IgD-negative memory B cell (primary cell): ENCODE results near the gene NACC1. TPM values are rescaled to one million over a fixed set of nuclear protein-coding genes. Genes with fewer than 3 reads are reported as not detected.

ENCODE experiments used
- H3K27ac Mint-ChIP-seq, 3 donors: one replicate each; pipeline ENCODE4 v1.8.0; 2020 to 2022; ENCODE audit warnings: mild to moderate bottlenecking in 3 of 3, mixed read lengths in 3 of 3, moderate library complexity in 1 of 3
- H3K27me3 Mint-ChIP-seq: one replicate; pipeline ENCODE4 v1.8.0; 2021; ENCODE audit warnings: mixed read lengths
- H3K36me3 Mint-ChIP-seq: one replicate; pipeline ENCODE4 v1.8.0; 2020; ENCODE audit warnings: mild to moderate bottlenecking, mixed read lengths
- H3K4me1 Mint-ChIP-seq, 3 donors: one replicate each; pipeline ENCODE4 v1.8.0; 2020 to 2022; ENCODE audit warnings: mixed read lengths in 3 of 3, mild to moderate bottlenecking in 1 of 3
- H3K4me3 Mint-ChIP-seq, 4 donors: one replicate each; pipeline ENCODE4 v1.8.0; 2020 to 2022; ENCODE audit warnings: mild to moderate bottlenecking in 4 of 4, mixed read lengths in 4 of 4, moderate library complexity in 3 of 4
- H3K9me3 Mint-ChIP-seq, 3 donors: one replicate each; pipeline ENCODE4 v1.8.0; 2020 to 2021; ENCODE audit warnings: mixed read lengths in 3 of 3, mild to moderate bottlenecking in 1 of 3
- polyA plus RNA-seq: library from polyadenylated mRNA; unstranded; fragments of 300-500 nt; fragmentation: Illumina TruSeq; gene quantifications from one replicate; pipeline ENCODE4 v1.2.3, GENCODE V29; 2021

NACC1 gene
- polyA plus RNA-seq = 2.7 TPM

DNA sequence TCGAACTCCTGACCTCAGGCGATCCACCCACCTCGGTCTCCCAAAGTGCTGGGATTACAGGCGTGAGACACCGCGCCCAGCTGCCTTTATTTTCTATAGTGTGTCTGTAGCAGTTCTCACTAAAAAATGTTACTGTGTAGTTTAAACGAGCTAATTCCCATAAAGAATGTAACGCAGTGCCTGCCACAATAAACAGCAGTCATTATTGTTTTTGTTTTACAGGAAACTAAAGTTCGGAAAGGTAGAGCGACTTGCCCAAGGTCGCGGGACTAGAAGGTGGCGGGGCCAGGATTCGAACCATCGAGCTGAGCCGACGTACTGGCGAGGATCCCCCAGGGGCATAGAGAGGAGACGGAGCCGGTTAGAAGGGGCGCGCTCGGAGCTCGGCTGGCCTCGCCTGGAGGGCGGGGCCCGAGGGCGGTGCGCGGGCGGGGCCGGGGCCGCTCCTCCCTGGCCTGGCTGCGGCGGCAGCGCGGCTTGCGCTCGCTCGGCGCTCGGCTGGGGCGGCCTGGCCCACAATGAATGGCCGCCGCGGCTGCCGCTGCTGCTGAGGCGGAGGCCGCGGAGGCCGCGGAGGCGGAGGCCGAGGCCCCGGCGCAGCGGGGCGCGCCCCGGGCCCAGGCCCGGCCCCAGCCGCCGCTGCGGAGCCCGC is at the start of gene NACC1:
Gene NACC1 (plus strand): TSS at position 493 of the 652 bp plus-strand sequence. CDS start 16,944 bp downstream, outside the sequence.
- peak within 1 kb of the TSS; percentile 93 to 99 (median 98) for H3K4me3 Mint-ChIP-seq
- H3K27ac Mint-ChIP-seq = peak within 1 kb of the TSS; percentile 92 to 98 (median 92)
- no peaks in the 10 kb centered on the region for H3K27me3 Mint-ChIP-seq
- peaks cover 32 to 36% (median 35%) of the 10 kb centered on the region in 3 donors for H3K4me1 Mint-ChIP-seq
- H3K36me3 Mint-ChIP-seq = no peaks in the 10 kb centered on the region
- no peaks in the 10 kb centered on the region for H3K9me3 Mint-ChIP-seq

GRCh38 chr19:13069415-13070359 is 48.4 kb upstream of the NACC1 start:
- H3K4me1 Mint-ChIP-seq = peaks cover 0 to 1% (median 0%) of the 10 kb centered on the region in 3 donors
- no peak overlapping the region for H3K27ac Mint-ChIP-seq
- no peaks in the 10 kb centered on the region for H3K9me3 Mint-ChIP-seq
- no peaks in the 10 kb centered on the region for H3K36me3 Mint-ChIP-seq
- no peak overlapping the region for H3K4me3 Mint-ChIP-seq
- peaks cover 4% of the 10 kb centered on the region for H3K27me3 Mint-ChIP-seq

GRCh38 chr19:13070425-13071140 is 47.5 kb upstream of the NACC1 start:
- H3K27ac Mint-ChIP-seq = no peak overlapping the region
- H3K4me3 Mint-ChIP-seq = no peak overlapping the region
- H3K27me3 Mint-ChIP-seq = peaks cover 4% of the 10 kb centered on the region
- no peaks in the 10 kb centered on the region for H3K9me3 Mint-ChIP-seq
- peaks cover 0 to 1% (median 0%) of the 10 kb centered on the region in 3 donors for H3K4me1 Mint-ChIP-seq
- H3K36me3 Mint-ChIP-seq = no peaks in the 10 kb centered on the region

DNA sequence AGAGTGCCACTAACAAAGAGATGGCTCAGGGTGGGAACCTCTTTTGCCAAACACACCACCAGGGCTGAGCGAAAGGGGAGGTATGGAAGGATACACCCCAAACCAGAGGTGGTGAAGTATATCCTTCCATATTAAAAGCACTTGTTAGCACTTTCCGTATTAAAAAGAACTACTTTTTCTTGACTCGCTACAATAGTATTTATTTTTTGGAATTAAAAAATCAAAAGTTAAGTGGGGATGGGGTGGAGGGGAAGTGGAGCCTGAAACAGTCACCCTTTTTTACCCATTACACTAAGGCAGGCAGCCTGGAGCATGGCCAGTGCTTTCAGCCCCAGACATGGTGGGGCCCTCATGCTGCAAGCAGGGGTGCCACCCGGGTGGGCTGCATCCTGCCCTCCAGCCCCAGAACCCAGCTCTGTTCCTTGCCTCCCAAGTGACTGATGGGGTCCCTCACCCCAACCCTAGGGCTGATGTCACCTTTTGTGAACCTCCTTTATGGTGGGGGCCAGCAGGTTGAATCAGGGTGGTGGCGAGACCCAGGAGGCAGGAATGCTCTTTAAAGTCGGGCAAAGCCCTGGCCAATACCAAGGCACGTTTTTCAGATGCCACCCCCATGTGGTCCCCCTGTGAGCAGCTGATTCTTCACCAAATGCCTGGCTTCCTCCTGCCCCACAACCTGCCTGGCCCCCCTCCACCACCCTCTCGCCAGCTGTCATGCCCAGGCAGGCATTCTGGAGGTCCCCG is 46.4 kb upstream of the NACC1 start:
- Mint-ChIP-seq H3K27me3 (peaks cover 4% of the 10 kb centered on the region), H3K27ac (no peak overlapping the region)

GRCh38 chr19:13072188-13072908 is 45.7 kb upstream of the NACC1 start:
- no peaks in the 10 kb centered on the region for H3K9me3 Mint-ChIP-seq
- peaks cover 0 to 1% (median 0%) of the 10 kb centered on the region in 3 donors for H3K4me1 Mint-ChIP-seq
- peak overlapping the region in 1 of 4 donors; percentile 28 for H3K4me3 Mint-ChIP-seq
- H3K36me3 Mint-ChIP-seq = no peaks in the 10 kb centered on the region
- peaks cover 4% of the 10 kb centered on the region for H3K27me3 Mint-ChIP-seq
- H3K27ac Mint-ChIP-seq = no peak overlapping the region

More for the DNA sequence above, 46.4 kb upstream of the NACC1 start:
- Mint-ChIP-seq H3K4me3 (peak overlapping the region in 1 of 4 donors; percentile 28), H3K4me1 (peaks cover 0 to 1% (median 0%) of the 10 kb centered on the region in 3 donors), H3K36me3 (no peaks in the 10 kb centered on the region), H3K9me3 (no peaks in the 10 kb centered on the region)

- Mint-ChIP-seq H3K27me3 (peaks cover 7% of the 10 kb centered on the region), H3K4me3 (peak overlapping the region in 1 of 4 donors; percentile 39), H3K4me1 (peaks cover 0 to 1% (median 0%) of the 10 kb centered on the region in 3 donors), H3K27ac (no peak overlapping the region), H3K9me3 (no peaks in the 10 kb centered on the region), H3K36me3 (no peaks in the 10 kb centered on the region)
These were observed 44.8 kb upstream of the NACC1 start for GRCh38 chr19:13073263-13073662.

DNA sequence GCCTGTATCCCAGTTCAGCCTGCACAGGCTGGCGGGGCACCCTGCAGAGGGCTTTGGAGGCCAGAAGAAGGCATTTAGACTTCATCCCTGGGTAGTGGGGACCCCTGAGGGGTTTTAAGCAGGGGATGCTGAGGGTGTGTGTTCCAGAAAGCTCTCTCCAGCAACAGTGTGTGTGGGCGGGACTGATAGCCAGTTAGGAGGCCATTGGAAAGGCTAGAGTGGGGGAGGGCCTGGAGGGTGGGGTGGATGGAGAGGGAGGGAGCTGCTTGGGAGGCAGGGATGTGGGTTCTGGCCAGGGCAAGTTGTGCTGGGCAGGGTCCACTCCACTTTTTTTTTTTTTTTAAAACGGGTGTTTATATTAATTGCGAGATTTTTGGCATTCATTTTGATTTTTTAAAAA is 43.7 kb upstream of the NACC1 start:
- Mint-ChIP-seq H3K4me3 (no peak overlapping the region), H3K36me3 (no peaks in the 10 kb centered on the region), H3K4me1 (peaks cover 0 to 1% (median 0%) of the 10 kb centered on the region in 3 donors), H3K27me3 (peaks cover 5% of the 10 kb centered on the region), H3K9me3 (no peaks in the 10 kb centered on the region), H3K27ac (no peak overlapping the region)

- no peak overlapping the region for H3K27ac Mint-ChIP-seq
- no peaks in the 10 kb centered on the region for H3K9me3 Mint-ChIP-seq
- peaks cover 0 to 1% (median 0%) of the 10 kb centered on the region in 3 donors for H3K4me1 Mint-ChIP-seq
- no peak overlapping the region for H3K4me3 Mint-ChIP-seq
- no peaks in the 10 kb centered on the region for H3K36me3 Mint-ChIP-seq
- peaks cover 3% of the 10 kb centered on the region for H3K27me3 Mint-ChIP-seq
These were observed 41.7 kb upstream of the NACC1 start for GRCh38 chr19:13076320-13076719.

DNA sequence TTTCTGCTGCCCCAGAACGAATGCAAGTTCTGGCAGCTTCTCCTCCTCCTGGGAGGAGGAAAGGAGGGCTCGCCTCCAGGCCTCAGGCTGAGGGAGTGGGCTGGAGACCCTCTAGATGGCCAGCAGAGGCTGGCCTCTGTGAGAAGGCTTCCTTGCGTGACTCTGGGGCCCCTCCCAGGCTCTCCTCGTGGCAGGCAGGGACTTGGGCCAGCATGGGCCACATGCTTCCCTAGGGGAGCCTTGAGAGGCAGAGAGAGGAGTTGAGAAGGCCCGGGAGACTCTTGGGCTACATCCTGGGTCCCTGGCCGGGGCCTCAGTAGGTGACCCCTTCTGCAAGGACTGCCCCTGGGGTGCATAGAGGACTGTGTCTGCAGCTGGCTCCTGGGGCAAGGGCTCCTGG is 41.3 kb upstream of the NACC1 start:
- H3K4me1 Mint-ChIP-seq = peaks cover 0 to 1% (median 0%) of the 10 kb centered on the region in 3 donors
- H3K27me3 Mint-ChIP-seq = peaks cover 3% of the 10 kb centered on the region
- H3K9me3 Mint-ChIP-seq = no peaks in the 10 kb centered on the region
- no peaks in the 10 kb centered on the region for H3K36me3 Mint-ChIP-seq
- no peak overlapping the region for H3K27ac Mint-ChIP-seq
- H3K4me3 Mint-ChIP-seq = no peak overlapping the region

DNA sequence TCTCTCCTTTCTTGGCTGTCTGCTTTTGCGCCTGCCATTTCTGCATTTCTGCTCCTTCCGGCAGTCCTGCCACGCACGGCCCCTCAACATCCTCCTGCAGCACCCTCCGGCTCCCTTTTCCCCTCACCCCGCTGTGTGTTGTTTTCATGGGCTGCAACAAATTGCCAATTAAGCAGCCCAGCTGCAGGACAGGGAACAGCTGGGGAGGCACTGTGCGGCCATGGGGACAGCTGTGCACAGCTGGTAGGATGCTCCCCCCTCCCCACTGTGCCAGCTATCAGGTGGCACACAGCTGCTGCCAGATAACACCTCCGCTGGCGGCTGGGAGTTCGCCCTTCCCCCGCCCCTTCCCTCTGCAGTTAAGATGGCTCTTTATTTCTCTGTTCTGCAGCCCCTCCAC is 40.8 kb upstream of the NACC1 start:
- H3K36me3 Mint-ChIP-seq = no peaks in the 10 kb centered on the region
- H3K4me1 Mint-ChIP-seq = peaks cover 0 to under 1% (median 0%) of the 10 kb centered on the region in 3 donors
- H3K9me3 Mint-ChIP-seq = no peaks in the 10 kb centered on the region
- peak overlapping the region in 1 of 4 donors; percentile 73 for H3K4me3 Mint-ChIP-seq
- peak overlapping the region in 1 of 3 donors; percentile 23 for H3K27ac Mint-ChIP-seq
- peaks cover 3% of the 10 kb centered on the region for H3K27me3 Mint-ChIP-seq

DNA sequence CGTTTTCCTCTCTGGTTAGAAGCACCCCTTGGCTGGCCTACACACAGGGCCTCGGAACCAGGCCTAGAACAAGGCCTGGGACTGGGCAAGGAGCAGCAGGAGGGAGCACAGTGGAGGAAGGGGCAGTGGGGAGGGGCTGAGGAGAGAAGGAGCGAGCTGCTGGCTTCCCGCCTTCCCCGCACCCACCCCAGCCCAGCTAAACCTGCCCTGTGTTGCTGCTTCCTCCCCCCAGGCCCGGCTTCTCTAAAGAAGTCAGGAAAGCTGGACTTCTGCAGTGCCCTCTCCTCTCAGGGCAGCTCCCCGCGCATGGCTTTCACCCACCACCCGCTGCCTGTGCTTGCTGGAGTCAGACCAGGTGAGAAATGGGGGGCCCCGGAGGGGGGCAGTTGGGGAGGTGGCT is 39.7 kb upstream of the NACC1 start:
- Mint-ChIP-seq H3K27me3 (peaks cover 3% of the 10 kb centered on the region), H3K4me1 (no peaks in the 10 kb centered on the region), H3K4me3 (no peak overlapping the region), H3K27ac (no peak overlapping the region), H3K9me3 (no peaks in the 10 kb centered on the region), H3K36me3 (no peaks in the 10 kb centered on the region)

GRCh38 chr19:13078897-13079541 is 39.0 kb upstream of the NACC1 start:
- Mint-ChIP-seq H3K27me3 (peaks cover 3% of the 10 kb centered on the region), H3K36me3 (no peaks in the 10 kb centered on the region), H3K9me3 (no peaks in the 10 kb centered on the region), H3K4me3 (no peak overlapping the region), H3K27ac (no peak overlapping the region), H3K4me1 (no peaks in the 10 kb centered on the region)

DNA sequence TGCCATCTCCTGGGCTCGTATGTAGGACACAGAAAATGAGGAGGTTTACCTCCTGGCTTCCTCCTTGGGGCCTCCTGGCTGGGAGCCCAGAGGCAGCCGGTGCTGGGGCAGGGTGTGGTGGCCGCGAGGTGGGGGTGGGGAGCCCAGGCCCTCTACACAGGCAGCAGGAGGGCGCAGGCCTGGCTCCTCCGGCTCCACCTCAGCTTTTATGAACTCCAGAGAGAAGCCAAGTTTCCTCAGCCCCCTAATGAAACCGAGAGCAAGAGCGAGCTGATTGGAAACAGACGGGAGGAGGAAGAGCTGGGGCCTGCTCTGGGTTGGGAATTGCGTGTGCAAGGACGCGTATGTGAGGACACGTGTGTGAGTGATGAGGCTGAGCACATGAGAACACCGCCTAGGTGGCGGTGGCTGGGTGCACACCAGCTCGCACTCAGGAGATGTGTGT is 38.5 kb upstream of the NACC1 start:
- H3K4me1 Mint-ChIP-seq = no peaks in the 10 kb centered on the region
- H3K27ac Mint-ChIP-seq = no peak overlapping the region
- no peak overlapping the region for H3K4me3 Mint-ChIP-seq
- H3K36me3 Mint-ChIP-seq = no peaks in the 10 kb centered on the region
- H3K27me3 Mint-ChIP-seq = peaks cover 3% of the 10 kb centered on the region
- no peaks in the 10 kb centered on the region for H3K9me3 Mint-ChIP-seq
